OCI-LY7 (cell line): ENCODE data around the gene CCR7.

Experiments
- EZH2phosphoT487 ChIP-seq: fragments of 200-600 bp; sonication (generic); IDR thresholded peaks from 2 replicates; pipeline ENCODE4 v1.6.1; 2018; ENCODE audit warnings: low read depth, borderline replicate concordance, mild to moderate bottlenecking, mixed run types, antibody characterized with exemption, low read length, moderate library complexity, mixed read lengths
- TF ChIP-seq, protein P1 (sequence below): fragments of 200-600 bp; sonication (generic); conservative IDR thresholded peaks from 2 replicates; pipeline ENCODE4 v1.5.1; 2014; ENCODE audit warnings: mild to moderate bottlenecking, antibody characterized with exemption, low read length, moderate library complexity, mixed read lengths

DNA sequence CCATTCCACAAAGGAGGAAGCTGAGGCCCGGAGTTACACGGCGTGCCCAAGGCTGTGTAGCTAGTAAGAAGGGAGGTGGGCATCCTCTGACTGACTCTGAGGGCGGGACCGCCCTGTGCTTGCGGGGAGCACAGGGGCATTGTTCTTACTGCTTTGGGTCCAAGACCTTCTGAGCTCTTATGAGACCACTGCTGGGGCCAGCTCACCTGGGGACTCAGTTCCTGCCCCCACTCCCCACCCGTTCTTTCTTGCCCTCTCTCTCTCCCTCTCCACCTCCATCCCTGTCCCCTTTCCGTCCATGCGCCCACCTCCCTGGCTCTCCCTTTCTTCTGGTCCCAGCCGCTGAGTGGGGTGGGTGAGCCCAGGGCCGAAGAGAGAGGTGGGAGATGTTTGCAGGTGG, 19.6 kb downstream of the CCR7 start:
- no peak for TF ChIP-seq EZH2phosphoT487
- TF ChIP-seq, protein P1, sequence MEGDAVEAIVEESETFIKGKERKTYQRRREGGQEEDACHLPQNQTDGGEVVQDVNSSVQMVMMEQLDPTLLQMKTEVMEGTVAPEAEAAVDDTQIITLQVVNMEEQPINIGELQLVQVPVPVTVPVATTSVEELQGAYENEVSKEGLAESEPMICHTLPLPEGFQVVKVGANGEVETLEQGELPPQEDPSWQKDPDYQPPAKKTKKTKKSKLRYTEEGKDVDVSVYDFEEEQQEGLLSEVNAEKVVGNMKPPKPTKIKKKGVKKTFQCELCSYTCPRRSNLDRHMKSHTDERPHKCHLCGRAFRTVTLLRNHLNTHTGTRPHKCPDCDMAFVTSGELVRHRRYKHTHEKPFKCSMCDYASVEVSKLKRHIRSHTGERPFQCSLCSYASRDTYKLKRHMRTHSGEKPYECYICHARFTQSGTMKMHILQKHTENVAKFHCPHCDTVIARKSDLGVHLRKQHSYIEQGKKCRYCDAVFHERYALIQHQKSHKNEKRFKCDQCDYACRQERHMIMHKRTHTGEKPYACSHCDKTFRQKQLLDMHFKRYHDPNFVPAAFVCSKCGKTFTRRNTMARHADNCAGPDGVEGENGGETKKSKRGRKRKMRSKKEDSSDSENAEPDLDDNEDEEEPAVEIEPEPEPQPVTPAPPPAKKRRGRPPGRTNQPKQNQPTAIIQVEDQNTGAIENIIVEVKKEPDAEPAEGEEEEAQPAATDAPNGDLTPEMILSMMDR = no peak
